Neural crest cell (in vitro differentiated cells): Measurements from ENCODE around the gene RHBDL1. TPM values are rescaled to one million over a fixed set of nuclear protein-coding genes. Genes with fewer than 3 reads are reported as not detected.

Source experiments
- DNase-seq: peaks from one replicate; pipeline ENCODE4 v3.0.0; 2021; ENCODE audit warnings: low read depth, mixed read lengths, low spot score
- H3K27ac Mint-ChIP-seq: one replicate; pipeline ENCODE4 v1.8.0; 2021; ENCODE audit warnings: mild to moderate bottlenecking, mixed read lengths; ENCODE audit not compliant: unreplicated experiment
- H3K27me3 Mint-ChIP-seq: 2 replicates; pipeline ENCODE4 v1.8.0; 2021; ENCODE audit warnings: low read depth, mild to moderate bottlenecking, mixed read lengths
- H3K36me3 Mint-ChIP-seq: 2 replicates; pipeline ENCODE4 v1.8.0; 2021; ENCODE audit warnings: low read depth, mild to moderate bottlenecking, mixed read lengths
- H3K4me1 Mint-ChIP-seq: 2 replicates; pipeline ENCODE4 v1.8.0; 2021; ENCODE audit warnings: mixed read lengths
- H3K4me3 Mint-ChIP-seq: one replicate; pipeline ENCODE4 v1.8.0; 2021; ENCODE audit warnings: mild to moderate bottlenecking, mixed read lengths
- H3K9me3 Mint-ChIP-seq: 2 replicates; pipeline ENCODE4 v1.8.0; 2021; ENCODE audit warnings: mixed read lengths
- CTCF ChIP-seq: fragments of 200-600 bp; sonication (generic); conservative IDR thresholded peaks from 2 replicates; pipeline ENCODE4 v1.5.0; 2021; ENCODE audit warnings: antibody characterized with exemption, mild to moderate bottlenecking
- long read RNA-seq: library from polyadenylated mRNA; unstranded; transcript quantifications from one replicate; pipeline ENCODE4 v2.0.0, GENCODE V29; 2020
- total RNA-seq: library from RNA; stranded (reverse); gene quantifications from 2 replicates; pipeline ENCODE4 v1.2.1, GENCODE V29; 2021

Gene RHBDL1
- total RNA-seq: 3.0 and 3.1 TPM in 2 replicates
- long read RNA-seq: 0 reads

- Mint-ChIP-seq H3K4me1 (peaks cover 7% of the 10 kb centered on the region), H3K36me3 (no peaks in the 10 kb centered on the region), H3K27me3 (peaks cover 14% of the 10 kb centered on the region), H3K4me3 (peak within 1 kb of the TSS; percentile 81), H3K9me3 (no peaks in the 10 kb centered on the region), H3K27ac (no peak within 1 kb of the TSS)
- TF ChIP-seq CTCF: no peak
- no peak for DNase-seq
These were observed at the start of gene RHBDL1 for GRCh38 chr16:674968-675883. Gene RHBDL1 (plus strand): TSS chr16:675671. CDS start chr16:675791, 120 bp downstream.

GRCh38 chr16:625977-626765, 49.3 kb upstream of the RHBDL1 start:
- H3K4me3 Mint-ChIP-seq: peak overlapping the region; percentile 54
- peaks cover 30% of the 10 kb centered on the region for H3K4me1 Mint-ChIP-seq
- peaks cover 2% of the 10 kb centered on the region for H3K27me3 Mint-ChIP-seq
- TF ChIP-seq CTCF: no peak
- DNase-seq: no peak
- peaks cover 3% of the 10 kb centered on the region for H3K36me3 Mint-ChIP-seq
- no peak overlapping the region for H3K27ac Mint-ChIP-seq
- H3K9me3 Mint-ChIP-seq: no peaks in the 10 kb centered on the region

- Mint-ChIP-seq H3K27ac (no peak overlapping the region), H3K9me3 (no peaks in the 10 kb centered on the region), H3K36me3 (peaks cover 3% of the 10 kb centered on the region), H3K4me1 (peaks cover 25% of the 10 kb centered on the region), H3K27me3 (peaks cover 2% of the 10 kb centered on the region), H3K4me3 (peak overlapping the region; percentile 54)
- no peak for DNase-seq
- TF ChIP-seq CTCF: no peak
These were observed 48.6 kb upstream of the RHBDL1 start for GRCh38 chr16:626787-627453.

GRCh38 chr16:627454-628239, 47.8 kb upstream of the RHBDL1 start:
- H3K9me3 Mint-ChIP-seq: no peaks in the 10 kb centered on the region
- no peak for DNase-seq
- H3K27me3 Mint-ChIP-seq: peaks cover 2% of the 10 kb centered on the region
- no peak overlapping the region for H3K27ac Mint-ChIP-seq
- no peak overlapping the region for H3K4me3 Mint-ChIP-seq
- H3K4me1 Mint-ChIP-seq: peaks cover 22% of the 10 kb centered on the region
- H3K36me3 Mint-ChIP-seq: peaks cover 3% of the 10 kb centered on the region
- no peak for TF ChIP-seq CTCF
